NCI-H510A (cell line): ENCODE results near the gene CCDC82.
A peak's percentile ranks its signal among the peaks of the same experiment; 100 is the strongest.
"Not testable (repeated sequence)": the region's sequence is repeated elsewhere in the genome, so short reads cannot be mapped to it uniquely, and the experiment has no call there.

ENCODE experiments used
- DNase-seq: peaks from one replicate; lab custom pipeline; 2025; lab: John Stamatoyannopoulos, UW

Gene CCDC82

DNA sequence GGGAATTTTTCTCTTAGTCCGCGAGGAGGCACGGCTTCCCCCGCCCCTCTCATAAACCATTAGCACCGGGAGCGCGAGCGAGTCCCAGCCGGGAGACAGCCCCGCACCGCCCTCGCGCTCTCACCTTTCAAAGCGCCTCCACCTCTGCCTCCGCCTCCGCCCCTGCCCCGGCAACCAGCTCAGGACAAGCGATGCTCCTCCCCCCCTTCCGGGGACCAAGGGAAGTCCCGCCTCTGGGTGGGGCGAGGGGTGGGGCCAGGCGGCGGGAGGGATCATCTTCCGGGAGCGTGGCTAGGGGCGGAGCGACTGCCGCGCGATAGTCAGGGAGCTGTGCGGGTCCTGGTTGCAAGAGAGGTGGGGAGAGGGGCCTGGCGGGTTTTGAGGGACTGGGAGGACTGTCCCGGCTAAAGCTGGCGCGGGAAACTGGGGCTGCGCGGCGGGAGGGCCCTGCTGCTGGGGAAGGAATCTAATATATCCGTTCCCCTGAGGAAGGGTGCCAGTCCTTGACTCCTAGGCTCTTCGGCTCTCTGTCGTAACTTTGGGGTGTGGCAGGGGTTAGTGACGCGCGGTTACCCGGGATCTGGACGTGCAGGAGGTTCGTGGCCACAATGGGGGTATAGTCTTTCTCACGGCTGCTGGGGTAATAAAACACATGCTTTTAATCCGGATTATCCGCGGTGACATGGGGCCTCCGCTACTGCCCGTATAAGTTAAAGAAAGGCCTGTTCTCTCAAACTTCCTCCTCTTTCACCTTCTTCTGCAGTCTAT is at the start of gene CCDC82, which contains the start of gene JRKL:
Gene CCDC82, minus strand, starts transcription at position 193 of the 768 bp plus-strand sequence. CDS start 5,165 bp downstream, outside the sequence.
Gene JRKL, plus strand, starts transcription at position 294 of the 768 bp plus-strand sequence. CDS start 637 bp downstream, outside the sequence.
- DNase-seq = peak; percentile 87

DNA sequence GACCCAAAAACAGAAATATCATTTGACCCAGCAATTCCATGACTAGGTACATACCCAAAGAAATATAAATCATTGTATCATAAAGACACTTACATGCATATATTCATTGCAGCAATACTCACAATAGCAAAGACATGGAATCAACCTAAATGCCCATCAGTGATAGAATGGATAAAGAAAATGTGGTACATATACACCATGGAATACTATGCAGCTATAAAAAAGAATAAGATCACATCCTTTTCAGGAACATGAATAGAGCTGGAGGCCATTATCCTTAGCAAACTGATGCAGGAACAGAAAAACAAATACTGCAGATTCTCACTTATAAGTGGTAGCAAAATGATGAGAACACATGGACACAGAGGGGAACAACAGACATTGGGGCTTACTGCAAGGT is 42.9 kb upstream of the CCDC82 start:
- DNase-seq = not testable (repeated sequence)

DNA sequence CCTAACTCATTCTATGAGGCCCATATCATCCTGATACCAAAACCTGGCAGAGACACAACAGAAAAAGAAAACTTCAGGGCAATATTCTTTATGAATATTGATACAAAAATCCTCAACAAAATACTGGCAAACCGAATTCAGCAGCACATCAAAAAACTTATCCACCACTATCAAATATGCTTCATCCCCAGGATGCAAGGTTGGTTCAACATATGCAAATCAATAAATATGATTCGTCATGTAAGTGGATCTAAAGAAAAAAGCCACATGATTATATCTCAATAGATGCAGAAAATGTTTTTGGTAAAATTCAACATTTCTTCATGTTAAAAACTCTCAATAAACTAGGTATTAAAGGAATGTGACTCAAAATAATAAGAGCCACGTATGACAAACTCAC is 41.0 kb upstream of the CCDC82 start:
- DNase-seq = no peak

DNA sequence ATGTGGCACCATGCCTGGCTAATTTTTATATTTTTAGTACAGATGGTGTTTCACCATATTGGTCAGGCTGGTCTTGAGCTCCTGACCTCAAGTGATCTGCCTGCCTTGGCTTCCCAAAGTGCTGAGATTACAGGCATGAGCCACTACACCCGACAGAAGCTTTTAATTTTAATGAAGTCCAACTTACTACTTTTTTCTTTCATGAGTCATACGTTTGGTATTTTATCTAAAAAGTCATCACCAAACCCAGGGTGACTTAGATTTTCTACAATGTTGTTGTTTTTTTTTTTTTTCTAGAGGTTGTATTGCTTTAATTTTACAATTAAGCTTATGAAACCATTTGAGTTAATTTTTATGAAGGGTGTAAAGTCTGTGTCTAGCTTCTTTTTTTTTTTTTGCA is 35.0 kb upstream of the CCDC82 start:
- no peak for DNase-seq

DNA sequence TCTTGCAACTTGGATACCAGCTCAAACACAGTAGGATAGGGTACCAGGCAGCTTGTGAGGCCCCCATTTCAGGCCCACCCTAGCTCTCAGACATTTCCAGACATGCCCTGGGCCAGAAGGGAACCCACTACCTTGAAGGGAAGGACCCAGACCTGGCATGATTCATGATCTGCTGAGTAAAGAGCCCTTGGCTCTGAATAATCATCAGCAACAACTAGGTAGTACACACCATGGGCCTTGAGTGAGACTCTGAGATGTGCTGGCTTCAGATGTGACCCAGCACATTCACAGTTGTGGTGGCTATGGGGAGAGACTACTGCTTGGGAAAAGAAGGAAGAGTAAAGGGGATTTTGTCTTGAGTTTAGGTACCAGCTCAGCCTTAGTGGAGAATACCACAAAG is 23.7 kb upstream of the CCDC82 start:
- no peak for DNase-seq

DNA sequence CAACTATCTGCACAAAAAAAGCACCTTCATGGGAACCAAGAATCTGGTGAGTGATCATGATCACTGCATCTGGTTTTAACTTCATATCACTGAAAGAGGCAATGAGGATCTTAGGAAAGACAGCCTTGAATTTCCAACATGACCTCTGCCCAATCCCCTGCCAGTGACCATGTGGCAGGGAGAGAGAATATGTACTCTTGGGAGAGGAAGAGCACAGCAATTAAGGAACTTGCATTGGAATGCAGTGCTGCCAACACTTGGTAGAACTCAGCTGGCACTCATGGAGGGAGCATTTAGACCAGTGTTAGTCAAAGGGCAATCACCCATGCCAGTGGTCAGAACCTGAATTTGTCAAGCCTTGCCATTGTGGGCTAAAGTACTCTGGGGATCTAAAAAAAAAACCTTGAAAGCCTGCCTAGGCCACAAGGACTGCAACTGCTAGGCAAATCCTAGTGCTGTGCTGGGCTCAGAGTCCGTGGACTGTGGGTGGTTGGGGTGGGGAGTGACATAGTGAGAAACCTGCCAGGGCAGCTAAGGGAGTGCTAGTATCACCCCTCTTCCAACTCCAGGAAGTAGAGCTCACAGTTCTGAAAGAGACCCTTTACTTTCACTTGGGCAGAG is 23.2 kb upstream of the CCDC82 start:
- no peak for DNase-seq

DNA sequence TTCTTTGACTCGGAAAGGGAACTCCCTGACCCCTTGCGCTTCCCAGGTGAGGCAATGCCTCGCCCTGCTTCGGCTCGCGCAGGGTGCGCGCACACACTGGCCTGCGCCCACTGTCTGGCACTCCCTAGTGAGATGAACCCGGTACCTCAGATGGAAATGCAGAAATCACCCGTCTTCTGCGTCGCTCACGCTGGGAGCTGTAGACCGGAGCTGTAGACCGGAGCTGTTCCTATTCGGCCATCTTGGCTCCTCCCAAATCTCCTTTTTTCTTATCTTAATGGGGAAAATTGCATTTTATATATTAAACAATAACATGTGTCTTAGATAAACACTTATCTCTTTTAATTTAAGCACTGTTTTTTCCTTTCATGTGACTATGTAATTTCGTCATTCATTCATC is 21.7 kb upstream of the CCDC82 start:
- DNase-seq = not testable (repeated sequence)

DNA sequence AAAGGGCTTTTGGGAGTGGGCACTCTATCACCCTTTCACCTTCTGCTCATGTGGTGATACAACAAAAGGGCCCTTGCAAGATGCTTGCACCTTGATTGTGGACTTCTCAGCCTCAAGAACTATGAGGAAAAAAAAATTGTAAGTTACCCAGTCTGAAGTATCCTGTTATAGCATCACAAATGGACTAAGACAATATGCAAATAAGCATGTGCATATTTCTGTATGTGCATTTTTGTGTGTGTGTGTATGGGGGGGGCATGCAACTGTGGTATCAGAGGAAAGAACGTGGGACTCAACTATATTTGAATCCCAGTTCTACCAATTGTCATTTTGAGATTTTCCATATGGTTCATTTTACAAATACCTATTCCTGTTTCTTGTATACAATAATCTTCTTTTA is 11.0 kb upstream of the CCDC82 start:
- no peak for DNase-seq

DNA sequence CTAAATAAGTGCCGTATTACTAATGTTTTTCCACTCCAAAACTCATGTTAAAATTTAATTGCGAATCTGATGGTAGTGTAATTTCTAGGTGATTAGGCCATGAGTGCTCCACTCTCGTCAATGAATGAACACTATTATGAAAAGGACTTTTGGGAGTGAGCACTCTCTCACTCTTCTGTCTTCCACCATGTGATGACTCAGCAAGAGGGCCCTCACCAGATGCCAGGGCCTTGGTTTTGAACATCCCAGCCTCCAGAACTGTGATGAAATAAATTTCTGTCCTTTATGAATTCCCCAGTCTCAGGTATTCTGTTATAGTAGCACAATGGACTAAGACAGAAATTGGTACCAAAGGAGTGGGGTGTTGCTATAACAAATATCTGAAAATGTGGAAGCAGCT is 8.2 kb upstream of the CCDC82 start:
- no peak for DNase-seq

DNA sequence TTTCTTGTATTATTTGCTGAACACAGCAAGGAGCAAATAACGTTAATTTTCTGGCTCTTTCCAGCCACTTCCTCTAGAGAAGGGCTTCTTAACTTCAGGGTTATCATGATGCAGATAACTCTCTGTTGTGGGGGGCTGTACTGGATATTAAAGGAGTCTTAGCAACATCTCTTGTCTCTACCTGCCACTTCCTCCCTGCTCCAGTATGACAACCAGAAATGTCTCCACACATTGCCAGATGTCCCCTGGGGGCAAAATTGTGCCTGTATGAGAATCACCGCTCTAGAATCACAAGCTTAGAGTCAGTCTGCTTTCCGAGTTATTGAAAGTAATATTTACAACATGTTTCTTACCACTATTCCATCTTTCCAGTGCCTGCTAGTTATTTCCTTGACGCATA is 6.9 kb upstream of the CCDC82 start:
- DNase-seq = no peak

DNA sequence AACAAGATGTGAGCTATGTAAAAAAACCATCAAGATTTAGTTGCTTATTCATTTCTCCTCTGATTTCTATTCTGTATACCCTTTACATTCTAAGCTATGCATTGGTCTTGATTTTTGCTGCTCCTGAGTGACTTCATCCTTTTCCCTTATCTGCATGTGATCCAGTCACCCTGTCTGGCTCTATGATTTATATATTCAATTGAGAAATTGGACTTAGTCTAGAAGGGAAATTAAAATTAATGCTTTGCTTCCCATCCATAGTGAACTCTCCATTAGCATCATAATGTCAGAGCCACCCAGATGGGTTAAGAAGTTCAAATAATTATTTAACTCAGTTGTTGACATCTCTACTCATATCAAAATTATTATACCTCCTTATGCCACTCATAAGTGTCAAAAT is 5.1 kb upstream of the CCDC82 start:
- DNase-seq = no peak

DNA sequence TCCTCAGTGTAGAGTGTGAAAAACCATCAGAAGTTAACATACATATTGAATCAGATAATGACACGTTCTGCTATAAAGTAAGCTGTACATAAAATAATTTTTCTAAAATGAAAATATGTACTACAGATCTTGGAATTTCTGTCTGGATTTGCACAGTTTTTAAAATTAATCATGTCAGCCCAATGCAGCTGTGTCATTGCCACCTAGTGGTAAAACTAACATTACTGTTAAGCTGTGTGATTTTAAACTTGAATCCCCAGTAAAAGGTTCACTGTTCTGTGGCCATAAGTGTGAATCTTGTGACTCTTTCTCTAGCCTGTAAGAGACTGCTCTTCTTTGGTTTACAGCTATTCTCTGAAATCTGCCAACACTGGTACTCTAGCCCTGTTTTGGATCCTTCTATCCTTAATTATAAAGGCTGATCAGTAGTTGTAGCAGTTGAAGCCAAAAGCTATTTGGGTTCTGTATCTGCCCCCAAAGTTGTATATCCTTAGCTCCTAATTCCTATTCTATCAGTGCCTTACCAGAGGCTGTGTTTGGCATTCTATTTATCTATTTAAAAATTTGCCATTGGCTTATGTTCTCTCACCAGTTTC is 4.1 kb upstream of the CCDC82 start:
- DNase-seq = no peak

DNA sequence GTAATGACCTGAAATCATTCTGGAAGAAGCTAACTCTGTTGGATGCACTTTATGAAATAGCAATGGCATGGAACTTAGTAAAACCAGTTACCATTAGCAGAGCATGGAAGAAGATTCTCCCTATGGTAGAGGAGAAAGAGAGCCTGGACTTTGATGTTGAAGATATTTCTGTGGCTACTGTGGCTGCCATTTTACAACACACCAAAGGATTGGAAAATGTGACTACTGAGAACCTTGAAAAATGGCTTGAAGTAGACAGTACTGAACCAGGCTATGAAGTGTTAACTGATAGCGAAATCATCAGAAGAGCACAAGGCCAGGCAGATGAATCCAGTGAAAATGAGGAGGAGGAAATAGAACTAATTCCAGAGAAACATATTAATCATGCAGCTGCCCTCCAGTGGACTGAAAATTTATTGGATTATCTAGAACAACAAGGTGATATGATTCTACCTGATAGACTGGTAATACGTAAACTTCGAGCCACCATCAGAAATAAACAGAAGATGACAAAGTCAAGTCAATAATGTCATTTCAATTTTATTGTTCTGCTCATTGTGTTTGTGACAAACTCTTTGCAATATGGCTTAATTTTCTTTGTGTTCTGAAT is 2.1 kb upstream of the CCDC82 start:
- no peak for DNase-seq

DNA sequence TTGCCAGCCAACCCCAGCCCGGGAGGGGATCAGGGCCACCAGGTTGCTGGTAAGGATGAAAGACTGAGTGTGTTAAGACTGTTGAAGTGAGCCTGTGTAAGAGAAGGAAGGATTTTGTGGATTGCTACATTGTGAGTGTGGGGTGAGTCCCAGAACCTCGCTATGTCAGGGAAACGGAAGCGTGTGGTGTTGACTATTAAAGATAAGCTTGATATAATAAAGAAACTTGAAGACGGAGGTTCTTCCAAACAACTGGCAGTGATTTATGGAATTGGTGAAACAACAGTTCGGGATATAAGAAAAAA is 728 bp upstream of the CCDC82 start:
- DNase-seq = no peak

DNA sequence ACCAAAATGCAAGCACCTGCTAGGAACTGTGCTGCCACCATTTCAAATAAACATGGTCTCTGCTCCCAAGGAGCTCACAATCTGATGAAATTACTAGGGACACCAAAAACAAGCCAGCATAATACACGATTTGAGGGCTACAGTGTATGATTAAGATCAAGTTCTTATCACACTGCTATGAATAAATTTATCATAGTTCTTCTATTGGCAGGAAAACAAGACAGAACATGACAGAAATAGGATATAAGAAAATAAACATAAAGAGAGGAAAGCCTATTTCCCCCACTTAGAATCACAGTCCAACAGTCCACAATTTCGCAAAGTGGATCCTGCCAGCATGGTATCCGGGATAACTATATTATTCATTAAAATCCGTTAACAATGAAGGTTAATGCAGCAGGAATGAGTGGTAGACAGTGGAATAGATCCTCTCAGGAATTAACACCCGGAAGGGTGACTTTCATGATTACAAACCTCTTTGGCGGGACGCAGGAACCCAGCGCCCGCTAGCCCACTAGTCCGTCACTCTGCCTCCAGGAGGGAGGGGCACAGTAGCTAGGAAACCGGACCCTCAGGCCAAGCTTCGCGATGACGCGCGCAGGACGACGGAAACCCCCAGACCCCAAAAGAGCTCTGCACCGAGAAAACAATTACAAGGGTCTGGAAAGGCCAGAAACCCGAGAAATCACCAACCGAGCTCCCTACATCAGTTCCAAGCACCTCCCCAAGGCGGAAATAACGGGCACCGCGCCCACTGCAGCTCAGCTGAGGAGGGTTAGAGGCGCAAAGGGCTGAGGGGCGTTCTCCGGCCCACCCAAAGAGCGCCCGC is 607 bp downstream of the CCDC82 start:
- DNase-seq = no peak

DNA sequence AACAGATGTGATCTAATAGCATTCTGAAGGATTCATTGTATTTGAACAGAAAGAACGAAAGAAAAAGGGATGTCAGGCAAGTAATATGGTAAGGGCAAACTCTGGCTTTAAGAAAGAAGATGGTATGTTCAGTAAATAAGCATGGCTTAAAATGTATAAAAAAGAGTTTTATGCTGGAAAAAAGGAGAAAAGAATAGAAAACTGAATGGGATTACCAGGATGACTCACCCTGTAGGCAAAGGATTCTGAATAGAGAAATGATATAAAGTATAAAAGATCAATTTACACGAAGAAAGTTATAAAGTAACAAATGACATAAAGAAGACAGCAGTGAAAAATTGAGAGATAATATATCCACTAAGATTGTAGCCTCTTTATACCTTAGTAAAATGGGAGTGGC is 4.5 kb downstream of the CCDC82 start:
- DNase-seq = no peak

DNA sequence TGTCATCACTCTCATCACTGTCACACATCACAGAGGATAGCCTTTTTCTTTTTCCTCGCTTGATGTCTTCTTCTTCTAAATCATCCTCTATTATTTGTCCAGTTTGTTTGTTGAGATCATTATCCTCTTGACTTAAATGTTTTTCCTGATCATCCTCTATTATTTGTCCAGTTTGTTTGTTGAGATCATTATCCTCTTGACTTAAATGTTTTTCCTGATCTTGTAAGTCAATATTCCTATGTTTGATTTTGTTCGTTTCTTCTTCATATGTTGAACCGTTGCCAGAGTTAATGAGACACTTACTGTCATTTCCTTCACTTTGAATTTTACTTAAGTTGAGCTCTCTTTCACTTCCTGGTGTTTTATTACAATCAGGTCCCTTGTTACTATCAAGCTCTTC is 5.6 kb downstream of the CCDC82 start:
- DNase-seq = peak; percentile 3

DNA sequence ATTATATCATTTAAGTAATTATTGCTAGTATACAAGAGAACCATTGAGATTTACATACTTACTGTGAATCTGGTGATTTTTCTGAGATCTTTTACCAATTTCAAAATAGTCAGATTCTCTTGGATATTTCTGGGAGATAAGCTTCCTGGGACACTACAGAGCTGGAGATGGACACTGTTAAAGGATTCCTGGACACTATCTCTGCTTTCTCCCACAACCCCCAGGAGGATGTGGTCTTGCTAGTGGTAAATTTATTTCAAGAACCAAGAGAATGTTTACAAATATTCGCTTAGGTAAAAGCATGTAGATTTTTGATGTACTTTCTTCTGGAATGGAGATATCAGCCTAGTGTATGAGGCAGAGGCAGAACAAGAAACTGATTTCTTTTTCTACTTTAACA is 12.9 kb downstream of the CCDC82 start:
- no peak for DNase-seq

DNA sequence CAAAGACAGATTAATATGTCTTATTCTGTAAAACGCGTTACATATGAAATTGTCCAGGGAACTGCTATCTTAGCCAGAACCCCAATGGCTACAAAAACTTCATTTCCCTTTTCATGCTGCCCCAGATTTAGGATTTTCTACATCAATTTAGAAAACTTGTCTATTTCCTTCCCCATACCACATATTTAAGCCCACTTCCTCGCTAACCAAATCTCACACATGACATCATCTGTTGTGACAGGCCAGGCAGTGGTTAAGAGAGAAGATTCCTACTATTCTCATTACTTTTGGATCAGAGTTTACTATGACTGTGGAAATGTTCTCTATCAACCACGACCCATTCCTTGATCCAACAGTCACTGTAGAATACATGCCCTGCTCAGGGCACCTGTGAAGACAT is 15.9 kb downstream of the CCDC82 start:
- DNase-seq = no peak

DNA sequence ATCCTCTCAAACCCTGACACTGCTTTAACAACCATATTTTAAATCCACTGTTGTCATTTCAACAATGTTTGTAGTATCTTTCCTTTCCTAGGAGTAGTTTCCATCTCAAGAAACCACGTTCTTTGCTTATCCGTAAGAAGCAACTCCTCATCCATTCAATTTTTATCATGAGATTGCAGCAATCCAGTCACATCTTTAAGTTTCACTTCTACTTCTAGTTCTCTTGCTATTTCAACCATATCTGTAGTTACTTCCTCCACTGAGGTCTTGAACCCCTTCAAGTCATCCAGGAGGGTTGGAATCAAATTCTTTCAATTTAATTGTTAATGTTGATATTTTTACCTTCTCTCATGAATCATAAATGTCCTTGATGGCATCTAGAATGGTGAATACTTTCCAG is 22.4 kb downstream of the CCDC82 start:
- no peak for DNase-seq

DNA sequence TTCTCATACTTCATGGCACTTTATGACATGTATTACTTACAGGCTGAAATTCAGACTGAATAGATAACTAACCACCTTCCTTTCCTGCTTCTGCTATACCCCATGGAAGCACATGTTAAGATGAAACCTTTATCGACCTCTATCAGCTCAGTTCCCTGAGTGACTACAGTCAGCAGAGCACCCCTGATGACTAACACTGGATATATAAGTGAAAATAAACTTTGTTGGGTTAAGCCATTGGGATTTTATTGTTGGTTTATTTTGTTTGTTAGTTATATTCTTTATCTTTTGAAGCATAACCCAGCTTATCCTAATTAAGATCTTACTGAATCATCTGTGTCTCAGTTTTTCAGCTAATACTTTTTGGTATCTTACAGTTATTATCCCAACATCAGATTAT is 23.7 kb downstream of the CCDC82 start:
- DNase-seq = no peak

DNA sequence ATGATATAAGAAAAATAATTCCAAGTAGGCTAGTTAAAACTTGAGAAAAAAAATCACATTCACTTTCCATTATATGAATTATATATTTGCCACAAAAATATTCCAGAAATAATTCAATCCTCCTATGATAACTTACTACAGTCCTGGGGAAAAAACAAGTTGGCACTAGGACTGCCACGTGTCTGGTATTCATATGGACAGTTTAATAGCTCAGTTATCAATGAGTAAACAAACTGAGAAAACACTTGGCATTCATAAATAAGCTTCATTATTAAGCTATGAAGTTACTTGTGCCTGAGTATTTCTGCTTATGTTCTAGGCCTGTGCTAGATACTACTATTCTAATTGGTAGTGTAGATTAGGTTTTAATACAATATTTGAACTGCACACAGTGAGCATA is 24.2 kb downstream of the CCDC82 start:
- DNase-seq = no peak
